Body of pancreas (tissue), 4 donors: ENCODE data around the gene C4B.

Source experiments
- CTCF ChIP-seq, 7 experiments: fragments of 450-650 bp in 4 of 7; fragments of 200-600 bp in 3 of 7; sonication (generic) in 3 of 7; IDR thresholded peaks; one replicate each; pipeline ENCODE4 v1.5.1; 2016 to 2019; ENCODE audit warnings: antibody characterized with exemption in 7 of 7
- POLR2A ChIP-seq, 3 donors: fragments of 450-650 bp; IDR thresholded peaks; one replicate each; pipeline ENCODE4 v1.6.1; 2016; ENCODE audit warnings: antibody characterized with exemption in 3 of 3, mild to moderate bottlenecking in 2 of 3

- TF ChIP-seq POLR2A (IDR thresholded peaks at IDR 0.05), result no peak
- no peak for TF ChIP-seq CTCF (IDR thresholded peaks at IDR 0.05)
Observed at GRCh38 chr6:31969712-31970603, 44.6 kb upstream of the C4B start.
